Measurements from ENCODE around the gene APOL5. TPM values are rescaled to one million over a fixed set of nuclear protein-coding genes. Genes with fewer than 3 reads are reported as not detected.

The APOL5 gene
- polyA plus RNA-seq, 1 experiment, result 0.14 TPM

GRCh38 chr22:35758394-35758793 lies 40.7 kb downstream of the APOL5 start:
- DNase-seq (ENCODE audit: low read depth, low spot score), result no peak
- no peak for TF ChIP-seq CTCF (IDR thresholded peaks at IDR 0.05; ENCODE audit: low read depth, low read length)
- H3K27ac ChIP-seq (ENCODE audit: low read depth, low read length), result no peak overlapping the region
- no peak overlapping the region for H3K4me3 ChIP-seq (ENCODE audit: low read depth, low read length)
- CTCF ChIA-PET, result no interaction called here
- POLR2A ChIA-PET, result no interaction called here
- no peaks in the 10 kb centered on the region for H3K9me3 ChIP-seq (ENCODE audit: control insufficient read depth, insufficient read depth, low read length)
- no peaks in the 10 kb centered on the region for H3K27me3 ChIP-seq (ENCODE audit: control insufficient read depth, insufficient read depth, low read length)

- H3K9me3 ChIP-seq (ENCODE audit: control insufficient read depth, insufficient read depth, low read length), result no peaks in the 10 kb centered on the region
- H3K27me3 ChIP-seq (ENCODE audit: control insufficient read depth, insufficient read depth, low read length), result no peaks in the 10 kb centered on the region
- H3K27ac ChIP-seq (ENCODE audit: low read depth, low read length), result no peak overlapping the region
- H3K4me3 ChIP-seq (ENCODE audit: low read depth, low read length), result no peak overlapping the region
- no peak for DNase-seq (ENCODE audit: low read depth, low spot score)
- ChIA-PET POLR2A (no interaction called here), CTCF (interaction anchor here (0.5 to 1.4 kb wide), 3 partner anchors 117 to 363 kb away, joined by 3 to 4 read pairs (median 3); no protein-coding TSS in a partner anchor)
- TF ChIP-seq CTCF (IDR thresholded peaks at IDR 0.05; ENCODE audit: low read depth, low read length), result peak; percentile 36
Measured at GRCh38 chr22:35761037-35761436, 43.4 kb downstream of the APOL5 start.

- no peak overlapping the region for H3K27ac ChIP-seq (ENCODE audit: low read depth, low read length)
- CTCF ChIA-PET, result interaction anchor here (1.4 kb wide), 1 partner anchor 299 kb away, joined by 4 read pairs; no protein-coding TSS in a partner anchor
- no peaks in the 10 kb centered on the region for H3K9me3 ChIP-seq (ENCODE audit: control insufficient read depth, insufficient read depth, low read length)
- no peak for TF ChIP-seq CTCF (IDR thresholded peaks at IDR 0.05; ENCODE audit: low read depth, low read length)
- H3K27me3 ChIP-seq (ENCODE audit: control insufficient read depth, insufficient read depth, low read length), result no peaks in the 10 kb centered on the region
- no peak for DNase-seq (ENCODE audit: low read depth, low spot score)
- no peak overlapping the region for H3K4me3 ChIP-seq (ENCODE audit: low read depth, low read length)
- POLR2A ChIA-PET, result no interaction called here
Measured at GRCh38 chr22:35766654-35767580, 49.2 kb downstream of the APOL5 start.

- Histone ChIP-seq H3K27ac (ENCODE audit: low read depth, low read length) (no peak overlapping the region), H3K9me3 (ENCODE audit: control insufficient read depth, insufficient read depth, low read length) (no peaks in the 10 kb centered on the region), H3K4me3 (ENCODE audit: low read depth, low read length) (no peak overlapping the region), H3K27me3 (ENCODE audit: control insufficient read depth, insufficient read depth, low read length) (no peaks in the 10 kb centered on the region)
- CTCF ChIA-PET, result interaction anchor here (0.8 to 0.9 kb wide), 2 partner anchors 15 to 296 kb away, joined by 3 to 4 read pairs; no protein-coding TSS in a partner anchor
- POLR2A ChIA-PET, result no interaction called here
- TF ChIP-seq CTCF (IDR thresholded peaks at IDR 0.05; ENCODE audit: low read depth, low read length), result no peak
- no peak for DNase-seq (ENCODE audit: low read depth, low spot score)
Measured at GRCh38 chr22:35769974-35770373, 52.3 kb downstream of the APOL5 start.

- Histone ChIP-seq H3K4me3 (ENCODE audit: low read depth, low read length) (no peak overlapping the region), H3K9me3 (ENCODE audit: control insufficient read depth, insufficient read depth, low read length) (no peaks in the 10 kb centered on the region), H3K27me3 (ENCODE audit: control insufficient read depth, insufficient read depth, low read length) (no peaks in the 10 kb centered on the region), H3K27ac (ENCODE audit: low read depth, low read length) (no peak overlapping the region)
- TF ChIP-seq CTCF (IDR thresholded peaks at IDR 0.05; ENCODE audit: low read depth, low read length), result no peak
- DNase-seq (ENCODE audit: low read depth, low spot score), result no peak
- CTCF ChIA-PET, result interaction anchor here (1.1 to 2.0 kb wide), 2 partner anchors 290 to 291 kb away, joined by 3 to 4 read pairs; no protein-coding TSS in a partner anchor
- POLR2A ChIA-PET, result interaction anchor here (0.6 kb wide), 1 partner anchor 47 kb away, joined by 3 read pairs; no protein-coding TSS in a partner anchor
Measured at GRCh38 chr22:35775339-35775738, 57.7 kb downstream of the APOL5 start.
